ENCODE results near the gene RAD50. TPM values are rescaled to one million over a fixed set of nuclear protein-coding genes. Genes with fewer than 3 reads are reported as not detected.
A peak's percentile ranks its signal among the peaks of the same experiment; 100 is the strongest.

The RAD50 gene
- total and polyA plus RNA-seq, 8 donors, result 35.3 to 50.0 (median 42.3) TPM

GRCh38 chr5:132659598-132660493 is 103.1 kb downstream of the RAD50 start:
- H3K9me3 ChIP-seq, result no peaks in the 10 kb centered on the region
- ATAC-seq, result no peak

GRCh38 chr5:132661231-132662003 is 104.6 kb downstream of the RAD50 start:
- Histone ChIP-seq H3K27me3 (peaks cover 5 to 15% of the 10 kb centered on the region in 2 donors), H3K9me3 (no peaks in the 10 kb centered on the region), H3K36me3 (no peaks in the 10 kb centered on the region), H3K27ac (no peak overlapping the region), H3K4me3 (no peak overlapping the region), H3K4me1 (peaks cover 2 to 4% of the 10 kb centered on the region in 2 donors)
- TF ChIP-seq CTCF (IDR thresholded peaks at IDR 0.05), result no peak
- no peak for ATAC-seq
- intact Hi-C loops (cut with DNase I), result no loop called here
- no peak for DNase-seq

More at GRCh38 chr5:132659598-132660493, 103.1 kb downstream of the RAD50 start:
- intact Hi-C loops (cut with DNase I), result no loop called here
- Histone ChIP-seq H3K4me3 (no peak overlapping the region), H3K27ac (no peak overlapping the region), H3K27me3 (peaks cover 16 to 31% of the 10 kb centered on the region in 2 donors), H3K4me1 (peaks cover 4 to 14% of the 10 kb centered on the region in 2 donors), H3K36me3 (no peaks in the 10 kb centered on the region)
- TF ChIP-seq CTCF (IDR thresholded peaks at IDR 0.05), result no peak
- no peak for DNase-seq

- intact Hi-C loops (cut with DNase I), result no loop called here
- Histone ChIP-seq H3K4me3 (no peak overlapping the region), H3K27ac (no peak overlapping the region), H3K4me1 (no peaks in the 10 kb centered on the region), H3K27me3 (peaks cover 0 to 9% of the 10 kb centered on the region in 2 donors), H3K36me3 (no peaks in the 10 kb centered on the region), H3K9me3 (no peaks in the 10 kb centered on the region)
- DNase-seq (no peak), ATAC-seq (no peak)
- no peak for TF ChIP-seq CTCF (IDR thresholded peaks at IDR 0.05)
Observed at GRCh38 chr5:132662004-132662401, 105.2 kb downstream of the RAD50 start.

- DNase-seq, result no peak
Observed at GRCh38 chr5:132662925-132663770, 106.4 kb downstream of the RAD50 start.

More at GRCh38 chr5:132662925-132663770, 106.4 kb downstream of the RAD50 start:
- Histone ChIP-seq H3K27ac (no peak overlapping the region), H3K36me3 (no peaks in the 10 kb centered on the region), H3K27me3 (peaks cover 0 to 3% of the 10 kb centered on the region in 2 donors), H3K9me3 (no peaks in the 10 kb centered on the region), H3K4me3 (no peak overlapping the region), H3K4me1 (no peaks in the 10 kb centered on the region)
- ATAC-seq, result peak; percentile 35
- intact Hi-C loops (cut with DNase I), result no loop called here
- no peak for TF ChIP-seq CTCF (IDR thresholded peaks at IDR 0.05)

Data from left lung (tissue), 10 donors.